WTC11 (cell line): ENCODE data around the gene PTPRS. TPM values are rescaled to one million over a fixed set of nuclear protein-coding genes. Genes with fewer than 3 reads are reported as not detected.

ENCODE experiments used
- ATAC-seq: fragments of 200-7000 bp; cut with Tn5 transposase; 2 replicates; pipeline ENCODE4 v1.10.0; 2021; ENCODE audit warnings: mild to moderate bottlenecking, moderate library complexity
- CTCF ChIA-PET: fragments of 300-600 bp; sonication (Branson Sonifier 250); formaldehyde crosslinking; loops from one replicate; lab custom pipeline; 2021; ENCODE audit warnings: antibody characterized with exemption; lab: Charles Lee
- POLR2A ChIA-PET: fragments of 350-600 bp; sonication (Branson Sonifier 250); formaldehyde crosslinking; loops from one replicate; lab custom pipeline; 2021; ENCODE audit warnings: antibody characterized with exemption; lab: Charles Lee
- DNase-seq: peaks from one replicate; pipeline ENCODE4 v3.0.0; 2021; ENCODE audit warnings: low spot score
- H3K27ac Mint-ChIP-seq: 2 replicates; pipeline ENCODE4 v1.8.0; 2021; ENCODE audit warnings: mixed read lengths
- H3K27me3 Mint-ChIP-seq: 2 replicates; pipeline ENCODE4 v1.8.0; 2021; ENCODE audit warnings: low read depth, mild to moderate bottlenecking, moderate library complexity, mixed read lengths
- H3K36me3 Mint-ChIP-seq: 2 replicates; pipeline ENCODE4 v1.8.0; 2021; ENCODE audit warnings: mixed read lengths
- H3K4me1 Mint-ChIP-seq: 2 replicates; pipeline ENCODE4 v1.8.0; 2022; ENCODE audit warnings: mixed read lengths
- H3K4me3 Mint-ChIP-seq: 2 replicates; pipeline ENCODE4 v1.8.0; 2021; ENCODE audit warnings: mild to moderate bottlenecking, moderate library complexity, mixed read lengths
- H3K9me3 Mint-ChIP-seq: 2 replicates; pipeline ENCODE4 v1.8.0; 2021; ENCODE audit warnings: mixed read lengths
- E2F5 ChIP-seq: sonication (generic); formaldehyde crosslinking; IDR thresholded peaks from 2 replicates; pipeline ENCODE4 v1.8.1; 2022; ENCODE audit warnings: mild to moderate bottlenecking, moderate library complexity, missing genetic modification reagents
- ELF4 ChIP-seq: sonication (generic); formaldehyde crosslinking; IDR thresholded peaks from 2 replicates; pipeline ENCODE4 v1.8.1; 2022; ENCODE audit warnings: low read depth, mild to moderate bottlenecking, moderate library complexity, missing genetic modification reagents
- FOXP1 ChIP-seq: sonication (generic); formaldehyde crosslinking; IDR thresholded peaks from 2 replicates; pipeline ENCODE4 v1.8.0; 2022; ENCODE audit warnings: missing genetic modification reagents, mild to moderate bottlenecking, moderate library complexity, borderline replicate concordance
- IRF2 ChIP-seq: sonication (generic); formaldehyde crosslinking; IDR thresholded peaks from 2 replicates; pipeline ENCODE4 v1.8.0; 2022; ENCODE audit warnings: low read depth, missing genetic modification reagents, borderline replicate concordance
- KAT7 ChIP-seq: sonication (generic); formaldehyde crosslinking; IDR thresholded peaks from 2 replicates; pipeline ENCODE4 v1.8.1; 2023; ENCODE audit warnings: missing genetic modification reagents, mild to moderate bottlenecking, borderline replicate concordance
- MAX ChIP-seq: sonication (generic); formaldehyde crosslinking; IDR thresholded peaks from 2 replicates; pipeline ENCODE4 v1.8.0; 2022; ENCODE audit warnings: mild to moderate bottlenecking, missing genetic modification reagents
- NFE2L1 ChIP-seq: sonication (generic); formaldehyde crosslinking; IDR thresholded peaks from 2 replicates; pipeline ENCODE4 v1.8.1; 2023; ENCODE audit warnings: missing genetic modification reagents
- SP1 ChIP-seq: sonication (generic); formaldehyde crosslinking; conservative IDR thresholded peaks from 2 replicates; pipeline ENCODE4 v1.8.1; 2022; ENCODE audit warnings: missing genetic modification reagents
- STAT6 ChIP-seq: sonication (generic); formaldehyde crosslinking; conservative IDR thresholded peaks from 2 replicates; pipeline ENCODE4 v1.8.1; 2023; ENCODE audit warnings: mild to moderate bottlenecking, low read depth, missing genetic modification reagents, moderate library complexity
- TEAD1 ChIP-seq: sonication (generic); formaldehyde crosslinking; IDR thresholded peaks from 2 replicates; pipeline ENCODE4 v1.8.0; 2022; ENCODE audit warnings: mild to moderate bottlenecking, missing genetic modification reagents
- ZNF219 ChIP-seq: sonication (generic); formaldehyde crosslinking; IDR thresholded peaks from 2 replicates; pipeline ENCODE4 v1.8.0; 2023; ENCODE audit warnings: missing genetic modification reagents, mild to moderate bottlenecking, borderline replicate concordance
- ZNF232 ChIP-seq: sonication (generic); formaldehyde crosslinking; IDR thresholded peaks from 2 replicates; pipeline ENCODE4 v1.8.0; 2022; ENCODE audit warnings: mild to moderate bottlenecking, missing genetic modification reagents
- ZNF263 ChIP-seq: sonication (generic); formaldehyde crosslinking; IDR thresholded peaks from 2 replicates; pipeline ENCODE4 v1.8.1; 2022; ENCODE audit warnings: low read depth, mild to moderate bottlenecking, moderate library complexity, missing genetic modification reagents
- ZNF281 ChIP-seq: sonication (generic); formaldehyde crosslinking; IDR thresholded peaks from 2 replicates; pipeline ENCODE4 v1.8.0; 2023; ENCODE audit warnings: mild to moderate bottlenecking, missing genetic modification reagents
- ZSCAN18 ChIP-seq: fragments of 250-450 bp; sonication (Bioruptor Pico); IDR thresholded peaks from 2 replicates; pipeline ENCODE4 v2.1.2; 2022; ENCODE audit warnings: mild to moderate bottlenecking, moderate library complexity
- total RNA-seq: library from RNA; stranded (reverse); gene quantifications from 3 replicates; pipeline ENCODE4 v1.2.3, GENCODE V29; 2021
- TF ChIP-seq, protein P1 (sequence below): fragments of 250-450 bp; sonication (Bioruptor Pico); IDR thresholded peaks from 2 replicates; pipeline ENCODE4 v1.9.0; 2021; ENCODE audit warnings: mild to moderate bottlenecking

PTPRS gene
- total RNA-seq, 1 experiment from 2014 or later: 201 TPM

- TF ChIP-seq ZSCAN18 (no peak), ZNF232 (CRISPR knock-in tag) (no peak), STAT6 (CRISPR knock-in tag) (no peak), ZNF219 (CRISPR knock-in tag) (no peak)
Measured at GRCh38 chr19:5331790-5332189, 8.8 kb downstream of the PTPRS start (continued).

GRCh38 chr19:5330307-5330720, 10.3 kb downstream of the PTPRS start:
- ATAC-seq: no peak
- Mint-ChIP-seq H3K4me3 (no peak overlapping the region), H3K27me3 (no peaks in the 10 kb centered on the region), H3K36me3 (peaks cover 4% of the 10 kb centered on the region), H3K9me3 (no peaks in the 10 kb centered on the region), H3K4me1 (peaks cover 16% of the 10 kb centered on the region), H3K27ac (no peak overlapping the region)
- no peak for DNase-seq
- CTCF ChIA-PET: no interaction called here
- TF ChIP-seq KAT7: no peak
- no peak for TF ChIP-seq ZNF263 (CRISPR knock-in tag)
- TF ChIP-seq NFE2L1 (CRISPR knock-in tag): no peak
- no peak for TF ChIP-seq IRF2 (CRISPR knock-in tag)
- TF ChIP-seq, protein P1, sequence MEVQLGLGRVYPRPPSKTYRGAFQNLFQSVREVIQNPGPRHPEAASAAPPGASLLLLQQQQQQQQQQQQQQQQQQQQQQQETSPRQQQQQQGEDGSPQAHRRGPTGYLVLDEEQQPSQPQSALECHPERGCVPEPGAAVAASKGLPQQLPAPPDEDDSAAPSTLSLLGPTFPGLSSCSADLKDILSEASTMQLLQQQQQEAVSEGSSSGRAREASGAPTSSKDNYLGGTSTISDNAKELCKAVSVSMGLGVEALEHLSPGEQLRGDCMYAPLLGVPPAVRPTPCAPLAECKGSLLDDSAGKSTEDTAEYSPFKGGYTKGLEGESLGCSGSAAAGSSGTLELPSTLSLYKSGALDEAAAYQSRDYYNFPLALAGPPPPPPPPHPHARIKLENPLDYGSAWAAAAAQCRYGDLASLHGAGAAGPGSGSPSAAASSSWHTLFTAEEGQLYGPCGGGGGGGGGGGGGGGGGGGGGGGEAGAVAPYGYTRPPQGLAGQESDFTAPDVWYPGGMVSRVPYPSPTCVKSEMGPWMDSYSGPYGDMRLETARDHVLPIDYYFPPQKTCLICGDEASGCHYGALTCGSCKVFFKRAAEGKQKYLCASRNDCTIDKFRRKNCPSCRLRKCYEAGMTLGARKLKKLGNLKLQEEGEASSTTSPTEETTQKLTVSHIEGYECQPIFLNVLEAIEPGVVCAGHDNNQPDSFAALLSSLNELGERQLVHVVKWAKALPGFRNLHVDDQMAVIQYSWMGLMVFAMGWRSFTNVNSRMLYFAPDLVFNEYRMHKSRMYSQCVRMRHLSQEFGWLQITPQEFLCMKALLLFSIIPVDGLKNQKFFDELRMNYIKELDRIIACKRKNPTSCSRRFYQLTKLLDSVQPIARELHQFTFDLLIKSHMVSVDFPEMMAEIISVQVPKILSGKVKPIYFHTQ (CRISPR knock-in tag): no peak
- no peak for TF ChIP-seq MAX
- no peak for TF ChIP-seq E2F5 (CRISPR knock-in tag)
- TF ChIP-seq SP1: no peak
- TF ChIP-seq ZNF281 (CRISPR knock-in tag): no peak
- TF ChIP-seq FOXP1 (CRISPR knock-in tag): no peak
- no peak for TF ChIP-seq TEAD1 (CRISPR knock-in tag)
- TF ChIP-seq ELF4 (CRISPR knock-in tag): no peak
- POLR2A ChIA-PET: no interaction called here
